GM21515 (cell line): Measurements from ENCODE around the gene SLFNL1.

Experiments used
- ATAC-seq: cut with Tn5 transposase; IDR thresholded peaks from one replicate; pipeline ENCODE4 v1.9.1; 2021; ENCODE audit not compliant: unreplicated experiment

Gene SLFNL1

GRCh38 chr1:41021526-41022308, at the start of gene SLFNL1:
Gene SLFNL1 (minus strand): TSS chr1:41021725. CDS start chr1:41020660, 1,065 bp downstream.
- no peak for ATAC-seq

GRCh38 chr1:41056907-41057306, 35.4 kb upstream of the SLFNL1 start:
- ATAC-seq, result no peak

- no peak for ATAC-seq
Observed at GRCh38 chr1:41053316-41053715, 31.8 kb upstream of the SLFNL1 start.

GRCh38 chr1:41051022-41051421, 29.5 kb upstream of the SLFNL1 start:
- ATAC-seq, result no peak

GRCh38 chr1:41048540-41048939, 27.0 kb upstream of the SLFNL1 start:
- ATAC-seq, result no peak

- no peak for ATAC-seq
Observed at GRCh38 chr1:41046347-41046775, 24.8 kb upstream of the SLFNL1 start.

GRCh38 chr1:41045740-41046139, 24.2 kb upstream of the SLFNL1 start:
- no peak for ATAC-seq

GRCh38 chr1:41044187-41044586, 22.7 kb upstream of the SLFNL1 start:
- no peak for ATAC-seq

- ATAC-seq, result no peak
Observed at GRCh38 chr1:41041614-41042270, 20.2 kb upstream of the SLFNL1 start.

GRCh38 chr1:41038110-41038509, 16.6 kb upstream of the SLFNL1 start:
- ATAC-seq, result no peak

GRCh38 chr1:41037116-41037903, 15.8 kb upstream of the SLFNL1 start:
- no peak for ATAC-seq

- ATAC-seq, result no peak
Observed at GRCh38 chr1:41033272-41033671, 11.7 kb upstream of the SLFNL1 start.

GRCh38 chr1:41032147-41032546, 10.6 kb upstream of the SLFNL1 start:
- ATAC-seq, result no peak

- ATAC-seq, result no peak
Observed at GRCh38 chr1:41030872-41031616, 9.5 kb upstream of the SLFNL1 start.

- no peak for ATAC-seq
Observed at GRCh38 chr1:41028034-41028642, 6.6 kb upstream of the SLFNL1 start.

GRCh38 chr1:41025979-41026819, 4.7 kb upstream of the SLFNL1 start:
- ATAC-seq, result no peak

- ATAC-seq, result no peak
Observed at GRCh38 chr1:41024953-41025352, 3.4 kb upstream of the SLFNL1 start.

- ATAC-seq, result no peak
Observed at GRCh38 chr1:41023279-41023990, 1.9 kb upstream of the SLFNL1 start.

- ATAC-seq, result no peak
Observed at GRCh38 chr1:41022424-41022823, 899 bp upstream of the SLFNL1 start.
